Pulmonary artery endothelial cell (primary cell): ENCODE results near the gene ZNF770. TPM values are rescaled to one million over a fixed set of nuclear protein-coding genes. Genes with fewer than 3 reads are reported as not detected.
"Not testable (repeated sequence)": the region's sequence is repeated elsewhere in the genome, so short reads cannot be mapped to it uniquely, and the experiment has no call there.

Experiments used
- DNase-seq: peaks from one replicate; pipeline ENCODE4 v3.0.0-alpha.2; 2011; ENCODE audit warnings: low read depth, low spot score
- total RNA-seq: library from RNA; depleted of rRNA; stranded (reverse); fragments of >200 nt; gene quantifications from 2 replicates; pipeline ENCODE4 v1.2.3, GENCODE V29; 2014

Gene ZNF770
- total RNA-seq, 1 donor from 2014 or later = 36.9 TPM

GRCh38 chr15:34976743-34977142, 11.3 kb downstream of the ZNF770 start:
- no peak for DNase-seq

- no peak for DNase-seq
These were observed 12.0 kb downstream of the ZNF770 start for GRCh38 chr15:34976073-34976472.

GRCh38 chr15:34973512-34973911, 14.6 kb downstream of the ZNF770 start:
- DNase-seq = no peak

GRCh38 chr15:34970098-34970643, 17.9 kb downstream of the ZNF770 start:
- DNase-seq = not testable (repeated sequence)

GRCh38 chr15:34969340-34970097, 18.6 kb downstream of the ZNF770 start, which contains the start of gene AQR:
TSS of gene AQR (minus strand) at chr15:34969742. CDS start at chr15:34969613, 129 bp downstream.
- DNase-seq = peak; percentile 95

- no peak for DNase-seq
These were observed 23.8 kb downstream of the ZNF770 start for GRCh38 chr15:34964277-34964676.

GRCh38 chr15:34953851-34954250, 34.2 kb downstream of the ZNF770 start:
- no peak for DNase-seq

- no peak for DNase-seq
These were observed 35.6 kb downstream of the ZNF770 start for GRCh38 chr15:34952481-34952880.

GRCh38 chr15:34951993-34952392, 36.1 kb downstream of the ZNF770 start:
- peak; percentile 51 for DNase-seq

- no peak for DNase-seq
These were observed 43.2 kb downstream of the ZNF770 start for GRCh38 chr15:34944936-34945335.

- no peak for DNase-seq
These were observed 44.4 kb downstream of the ZNF770 start for GRCh38 chr15:34943711-34944110.

GRCh38 chr15:34943264-34943663, 44.8 kb downstream of the ZNF770 start:
- DNase-seq = not testable (repeated sequence)

GRCh38 chr15:34942363-34942762, 45.7 kb downstream of the ZNF770 start:
- no peak for DNase-seq

GRCh38 chr15:34941831-34942230, 46.3 kb downstream of the ZNF770 start:
- DNase-seq = no peak

GRCh38 chr15:34941185-34941698, 46.8 kb downstream of the ZNF770 start:
- DNase-seq = no peak

GRCh38 chr15:34933432-34933975, 54.6 kb downstream of the ZNF770 start:
- no peak for DNase-seq

- DNase-seq = not testable (repeated sequence)
These were observed 59.7 kb downstream of the ZNF770 start for GRCh38 chr15:34928349-34928748.

Other genes with a start within 250 kb of the ZNF770 start
- gene GJD2, start 233.3 kb downstream of the ZNF770 start, total RNA-seq = not detected in 2 replicates
- gene ACTC1, start 192.7 kb downstream of the ZNF770 start, total RNA-seq = not detected in 2 replicates
- gene AQR, start 18.5 kb downstream of the ZNF770 start, total RNA-seq = 23.8 and 31.0 TPM in 2 replicates
- not detected in 2 replicates for gene NANOGP8, start 97.0 kb upstream of the ZNF770 start, total RNA-seq